Activated effector memory CD4-positive, alpha-beta T cell treated with Interleukin-2 at 50 U/mL for 16 hours (primary cell): Measurements from ENCODE around the gene ZNF521.

Experiments
- DNase-seq: peaks from one replicate; pipeline ENCODE4 v3.0.0-alpha.2; 2020

ZNF521 gene

DNA sequence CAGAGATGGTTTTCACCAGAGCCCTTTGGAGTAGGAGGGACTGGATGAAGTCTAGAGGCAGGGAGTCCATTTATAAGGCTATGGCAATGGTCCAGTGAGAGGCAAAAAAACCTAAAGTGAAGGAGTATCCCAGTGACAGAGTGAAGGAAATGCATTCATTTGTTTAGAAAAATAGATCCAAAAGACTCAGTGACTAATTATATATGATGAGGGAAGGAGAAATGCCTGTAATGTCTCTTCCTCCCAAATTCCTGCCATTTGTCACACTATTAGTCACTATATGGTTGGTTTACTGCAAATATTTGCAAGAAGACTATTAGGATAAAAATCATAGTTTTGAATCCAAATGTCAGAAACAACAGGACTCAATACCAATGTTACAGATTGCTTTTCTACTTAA lies 104.2 kb downstream of the ZNF521 start:
- no peak for DNase-seq

DNA sequence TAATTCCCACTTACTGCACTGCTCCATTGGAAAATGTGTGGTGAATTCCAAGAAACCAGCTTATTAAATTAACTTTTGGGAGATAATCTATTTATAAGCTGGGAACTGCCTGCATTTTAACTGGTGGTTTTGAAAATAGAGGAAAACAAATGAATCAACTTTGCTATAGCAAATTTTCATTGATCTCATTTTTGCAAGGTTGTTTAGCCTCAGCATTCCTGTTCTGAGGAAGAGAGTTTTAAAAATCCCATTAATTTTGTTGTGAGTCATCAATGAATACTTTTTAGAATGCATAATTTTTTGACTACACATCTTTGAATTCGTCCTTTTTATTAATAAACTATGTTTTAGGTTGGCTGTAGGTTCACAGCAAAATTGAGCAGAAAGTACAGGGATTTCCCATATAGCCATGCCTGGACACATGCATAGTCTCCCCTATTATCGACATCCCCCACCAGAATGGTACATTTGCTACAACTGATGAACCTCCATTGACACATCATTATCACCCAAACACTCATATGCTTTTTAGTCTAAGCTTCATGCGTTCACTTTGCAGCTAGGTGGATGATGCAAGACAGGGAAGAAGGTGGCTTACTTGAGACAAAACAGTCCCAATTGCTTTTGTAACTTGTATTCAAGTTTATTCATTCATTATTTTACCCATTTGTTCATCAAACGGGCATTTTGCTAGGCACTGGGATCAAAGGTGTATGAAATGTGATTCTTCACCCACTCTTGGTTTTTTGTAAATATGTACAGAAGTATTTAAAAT lies 106.9 kb downstream of the ZNF521 start:
- no peak for DNase-seq

DNA sequence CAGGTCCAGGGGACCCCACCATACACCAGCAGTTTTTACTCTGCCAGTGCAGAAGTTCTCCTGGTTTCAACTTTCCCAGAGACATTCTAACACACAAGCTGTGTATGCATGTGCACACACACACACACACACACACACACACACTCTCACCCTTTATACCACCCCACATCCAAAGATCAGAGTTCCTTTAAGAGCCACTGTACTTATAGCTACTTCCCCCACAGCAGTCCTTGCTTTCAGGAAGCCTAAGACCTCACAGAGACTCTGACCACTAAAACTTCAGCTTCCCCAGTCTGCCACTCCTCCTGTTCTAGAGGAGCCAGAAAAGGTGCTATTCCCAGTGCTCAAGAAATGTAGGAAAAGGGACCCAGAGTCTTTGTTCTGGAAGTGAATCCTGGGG lies 107.8 kb downstream of the ZNF521 start:
- no peak for DNase-seq

DNA sequence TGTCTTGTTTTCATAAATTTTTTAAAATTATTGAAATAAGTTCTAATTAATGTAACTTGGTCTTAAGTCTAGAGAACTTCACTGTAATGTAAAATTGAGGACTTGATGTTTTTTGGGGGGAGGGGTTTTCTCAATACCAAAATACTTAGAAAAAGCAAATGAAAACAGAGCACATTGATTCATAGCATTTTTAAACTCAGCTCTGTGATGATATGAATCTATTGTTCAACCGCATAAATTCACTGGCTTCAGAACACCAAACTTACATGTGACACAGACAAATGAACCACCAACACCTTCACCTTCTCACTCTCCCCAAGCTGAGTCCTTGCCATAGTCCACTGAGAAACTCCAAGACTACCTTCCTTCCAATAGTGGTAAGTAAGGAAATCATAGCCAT lies 108.2 kb downstream of the ZNF521 start:
- no peak for DNase-seq

DNA sequence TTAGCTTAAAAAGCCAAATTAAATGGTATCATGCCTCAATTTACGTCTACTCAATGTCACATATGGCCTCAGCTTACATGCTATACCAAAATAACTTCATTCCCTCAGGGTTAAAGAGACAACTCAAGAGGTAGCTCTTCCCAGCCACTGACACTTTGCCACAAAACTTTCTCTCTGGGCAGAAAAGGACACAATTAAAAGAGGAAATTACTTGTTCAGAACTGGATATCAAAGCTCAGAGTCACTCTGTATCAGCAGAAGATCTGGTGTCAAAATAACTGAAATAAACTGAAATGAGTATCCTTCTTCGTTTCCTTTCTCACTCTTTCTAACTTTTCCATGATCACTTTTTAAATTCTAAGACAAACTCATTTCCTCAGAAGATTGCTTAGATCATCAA lies 108.7 kb downstream of the ZNF521 start:
- no peak for DNase-seq

DNA sequence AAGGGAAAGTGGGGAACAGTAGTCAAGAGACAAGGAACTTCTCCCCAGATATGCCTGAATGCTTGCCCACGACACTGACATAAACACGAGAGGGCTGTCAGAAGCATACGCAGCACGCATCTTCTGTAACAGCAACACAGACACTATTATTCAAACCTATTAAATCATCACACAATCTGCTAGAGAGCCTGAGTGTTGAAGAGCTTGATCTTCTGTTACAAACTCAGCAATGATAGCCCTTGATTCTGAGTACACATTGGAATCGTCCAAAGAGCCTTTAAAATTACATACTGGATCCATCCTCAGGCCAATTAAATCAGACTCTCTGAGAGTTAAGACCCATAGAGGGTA lies 111.6 kb downstream of the ZNF521 start:
- no peak for DNase-seq

DNA sequence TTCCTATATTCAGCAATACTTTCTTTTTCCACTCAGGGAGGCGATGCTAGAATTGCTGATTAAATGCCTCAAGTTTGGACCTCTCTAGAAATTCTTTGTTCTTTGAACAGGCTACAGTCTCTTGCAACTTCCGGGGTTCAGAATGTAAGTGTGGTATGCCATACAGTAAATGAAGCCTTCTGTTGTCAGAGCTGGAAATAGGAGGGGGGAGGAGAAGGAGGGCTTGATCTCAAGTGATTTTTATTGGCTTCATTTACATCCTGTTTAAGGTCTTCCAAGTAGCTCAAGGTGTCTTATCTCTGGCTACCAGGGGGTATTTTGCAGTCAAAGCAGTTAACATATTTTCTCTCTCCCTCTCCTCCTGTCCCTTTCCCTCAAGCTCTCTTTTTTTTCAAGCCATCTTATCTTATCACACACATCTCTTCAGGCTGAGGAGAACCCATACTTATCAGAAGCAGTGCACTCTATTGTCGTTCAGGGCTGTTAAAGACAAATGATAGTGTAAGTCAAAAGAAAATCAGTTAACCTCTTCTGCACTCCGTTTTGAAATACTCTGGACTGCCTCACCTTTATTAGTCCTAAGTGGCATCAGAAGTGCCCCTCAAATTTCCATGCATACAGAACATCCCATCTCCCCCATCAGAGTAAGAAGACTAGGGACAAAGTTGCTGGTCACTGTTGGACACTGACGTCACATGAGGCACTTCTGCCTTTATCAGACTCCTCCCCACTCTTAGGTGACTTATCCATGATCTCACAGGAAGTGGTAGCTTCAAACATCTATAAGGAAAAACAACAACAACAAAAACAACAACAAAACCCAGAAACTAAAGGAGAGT lies 112.2 kb downstream of the ZNF521 start:
- DNase-seq, result no peak

DNA sequence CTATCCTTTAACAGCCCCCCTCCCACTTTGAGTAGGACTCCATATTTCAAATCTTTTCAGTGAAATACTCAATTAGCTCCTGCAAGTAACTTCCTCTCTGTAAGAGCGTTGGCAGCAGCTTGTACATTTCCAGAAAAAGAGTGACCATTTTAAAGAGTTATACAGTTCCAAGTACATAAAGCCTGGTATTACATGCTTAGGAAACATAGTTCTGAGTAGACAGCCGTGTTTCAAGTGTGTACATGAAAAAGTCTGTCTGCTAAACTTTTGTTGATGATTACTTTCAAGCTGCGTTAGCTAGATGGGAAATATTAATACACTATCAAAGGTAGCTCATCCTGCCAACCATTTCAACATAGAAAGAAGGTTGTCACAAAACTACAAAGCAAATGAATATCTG lies 112.8 kb downstream of the ZNF521 start:
- DNase-seq, result no peak

DNA sequence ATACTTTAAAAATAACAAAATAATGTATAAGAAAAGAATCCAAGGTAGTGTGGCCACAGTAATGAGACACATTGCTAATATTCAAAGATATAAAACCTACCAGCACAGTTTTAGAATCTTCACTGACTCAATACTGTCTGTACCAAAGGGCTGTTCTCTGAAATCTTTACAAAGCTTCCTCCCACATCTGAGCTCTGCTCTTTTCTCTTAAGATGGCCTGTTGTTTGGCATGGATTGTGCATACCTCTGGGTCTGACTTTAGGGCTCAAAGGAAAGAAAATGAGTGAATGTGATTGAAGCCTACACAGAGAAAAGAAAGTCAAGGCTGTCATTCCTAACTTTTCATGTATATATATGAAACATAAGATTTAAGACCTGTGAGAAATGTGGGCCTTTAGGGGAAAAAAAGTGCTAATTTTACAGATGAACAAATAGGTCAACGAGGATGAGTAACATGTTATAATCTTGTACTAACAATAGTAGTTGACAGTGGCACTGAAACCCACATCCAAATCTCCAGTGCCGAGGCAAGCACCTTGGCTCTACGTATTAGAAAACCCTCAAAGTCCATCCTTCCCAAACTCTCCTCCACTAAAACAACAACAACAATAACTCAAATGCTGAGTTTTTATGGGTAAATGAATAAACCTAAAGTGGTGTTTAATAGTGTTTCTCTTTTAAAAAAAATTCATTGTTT lies 114.2 kb downstream of the ZNF521 start:
- no peak for DNase-seq

DNA sequence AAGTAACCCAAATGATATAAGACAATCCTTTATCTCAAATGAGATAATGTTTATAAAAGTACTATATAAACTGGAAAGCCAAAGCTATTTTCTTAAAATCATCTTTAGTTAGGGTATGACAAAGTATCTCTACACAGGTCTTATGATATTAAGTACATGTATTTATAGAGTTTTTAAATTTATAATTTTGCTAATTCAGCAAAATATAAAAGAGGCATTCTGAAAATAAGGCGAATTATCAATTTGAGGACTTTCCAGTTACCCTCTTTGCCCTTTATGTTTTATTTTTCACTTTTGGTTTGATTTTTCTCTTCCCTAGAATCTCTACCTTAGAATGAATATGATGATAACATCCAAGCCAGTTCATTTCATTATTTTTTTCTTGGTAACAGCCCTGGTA lies 115.2 kb downstream of the ZNF521 start:
- no peak for DNase-seq

DNA sequence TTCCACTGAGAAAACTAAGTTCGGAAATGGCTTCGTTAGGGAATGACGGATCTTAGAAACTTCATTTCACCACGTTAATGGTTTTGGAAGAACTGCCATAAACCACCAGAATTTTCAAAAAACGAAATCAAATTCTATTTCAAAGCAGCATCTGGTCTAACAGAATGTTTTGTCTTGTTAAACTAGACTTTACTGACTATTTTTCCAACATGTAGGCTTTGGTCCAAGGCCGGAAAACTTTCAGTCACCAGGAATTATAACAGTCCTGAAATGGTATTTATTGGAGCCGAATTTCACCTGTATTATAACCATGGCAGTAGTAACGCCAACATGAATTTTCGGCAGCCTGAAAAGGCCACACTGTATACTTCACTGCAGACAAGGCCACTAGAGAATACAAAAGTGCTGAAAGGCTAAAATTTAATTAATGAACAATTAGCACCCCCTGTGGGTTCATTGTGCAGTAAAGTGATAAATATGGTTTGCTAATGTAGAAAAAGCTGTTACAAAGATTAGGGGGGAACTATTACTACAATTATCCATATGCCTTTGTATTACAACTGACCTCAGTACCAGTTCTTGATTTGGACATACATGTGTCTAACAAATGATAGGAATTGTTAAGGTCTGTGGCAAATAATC lies 116.4 kb downstream of the ZNF521 start:
- no peak for DNase-seq

DNA sequence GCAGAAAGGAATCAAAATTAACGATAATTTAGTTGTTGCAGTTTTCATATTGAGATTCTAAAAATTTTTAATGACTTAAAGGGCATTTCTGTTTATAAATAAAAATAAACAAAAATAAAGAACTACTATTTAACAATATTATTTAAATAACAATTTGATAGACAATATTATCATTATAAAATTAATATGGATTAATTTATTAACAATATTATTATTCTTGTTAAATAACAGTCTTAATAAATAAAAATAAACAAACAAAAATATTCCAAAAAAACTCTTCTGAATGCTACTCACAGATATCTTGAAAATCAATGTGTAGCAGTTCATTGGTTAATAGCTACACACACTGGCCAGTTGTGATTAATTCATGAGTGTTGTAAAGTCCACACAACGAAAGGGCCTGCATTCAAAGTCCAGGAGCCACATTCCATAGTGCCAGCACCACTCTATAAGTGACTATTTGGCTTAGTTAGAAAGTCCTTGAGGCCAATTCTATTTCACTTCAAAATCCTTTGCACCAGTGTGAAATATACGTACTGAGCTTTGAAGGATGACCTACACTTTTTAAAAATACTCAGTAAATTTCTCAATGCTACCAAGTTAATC lies 117.1 kb downstream of the ZNF521 start:
- DNase-seq, result no peak

DNA sequence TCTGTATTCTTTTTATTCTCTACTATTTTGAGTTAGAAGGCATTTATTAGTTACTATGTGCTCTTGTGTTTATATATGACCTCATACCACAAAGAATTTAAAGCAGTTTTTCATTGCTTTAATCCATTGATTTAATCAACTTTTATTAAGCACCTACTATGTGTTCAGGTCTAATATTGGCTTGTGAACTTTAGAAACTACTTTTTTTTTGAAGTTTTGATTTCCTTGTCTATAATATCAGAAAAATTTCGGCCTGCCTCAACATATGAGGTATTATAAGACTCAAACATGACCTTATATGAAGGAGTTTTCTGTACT lies 117.7 kb downstream of the ZNF521 start:
- DNase-seq, result no peak

DNA sequence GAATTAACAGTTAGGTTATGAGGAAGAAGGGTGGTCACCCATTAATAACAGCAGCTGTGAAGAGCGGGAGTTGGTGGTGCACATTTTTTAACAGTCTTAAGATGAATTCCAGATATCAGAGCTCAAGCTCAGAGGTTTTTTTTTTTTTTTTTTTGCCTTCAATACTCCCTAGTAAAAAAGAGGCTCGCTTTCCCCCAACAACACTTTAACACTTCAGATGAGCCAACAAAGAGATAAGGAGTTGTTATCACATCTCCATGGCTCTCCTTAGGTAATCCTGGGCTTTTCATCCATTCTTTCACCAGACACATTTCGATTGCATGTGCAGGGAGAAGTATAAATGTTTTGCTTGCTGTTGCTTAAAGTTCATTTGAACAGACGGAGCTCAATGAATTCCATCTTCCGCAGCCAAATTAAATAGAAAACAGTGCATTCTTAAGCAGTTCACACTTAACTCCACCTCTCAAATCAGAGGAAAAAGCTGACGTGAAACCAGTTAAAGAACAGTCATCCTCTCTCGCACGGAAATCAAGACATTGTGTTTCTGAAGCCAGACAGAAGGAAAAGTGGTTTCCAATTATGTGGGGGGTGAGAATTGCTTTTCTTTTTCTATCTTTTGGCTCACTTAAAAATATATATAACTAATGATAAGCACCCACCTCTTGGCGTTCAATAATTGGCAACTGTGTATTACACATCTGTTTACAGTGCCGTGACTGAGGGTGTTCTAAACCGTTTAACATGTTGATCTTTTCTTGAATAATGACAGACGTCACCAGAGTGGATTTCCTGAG lies 118.2 kb downstream of the ZNF521 start:
- no peak for DNase-seq

DNA sequence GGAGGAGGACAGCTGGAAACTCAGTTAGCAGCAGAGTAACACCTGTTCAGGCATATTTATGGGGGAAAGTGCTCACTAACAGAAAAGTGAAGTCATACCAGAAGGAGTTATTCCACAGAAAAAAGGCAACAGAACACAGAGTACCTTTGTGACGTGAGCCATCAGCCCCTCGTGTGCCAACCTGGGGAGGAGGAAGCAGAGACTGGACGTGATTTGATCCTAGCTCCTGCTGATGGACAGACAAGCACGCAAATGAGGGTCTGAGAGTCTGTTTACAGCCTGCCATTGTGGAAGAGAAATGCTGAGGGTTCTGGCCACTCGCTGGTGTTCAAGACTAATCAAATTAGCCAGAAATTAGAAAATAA lies 120.7 kb downstream of the ZNF521 start:
- no peak for DNase-seq

DNA sequence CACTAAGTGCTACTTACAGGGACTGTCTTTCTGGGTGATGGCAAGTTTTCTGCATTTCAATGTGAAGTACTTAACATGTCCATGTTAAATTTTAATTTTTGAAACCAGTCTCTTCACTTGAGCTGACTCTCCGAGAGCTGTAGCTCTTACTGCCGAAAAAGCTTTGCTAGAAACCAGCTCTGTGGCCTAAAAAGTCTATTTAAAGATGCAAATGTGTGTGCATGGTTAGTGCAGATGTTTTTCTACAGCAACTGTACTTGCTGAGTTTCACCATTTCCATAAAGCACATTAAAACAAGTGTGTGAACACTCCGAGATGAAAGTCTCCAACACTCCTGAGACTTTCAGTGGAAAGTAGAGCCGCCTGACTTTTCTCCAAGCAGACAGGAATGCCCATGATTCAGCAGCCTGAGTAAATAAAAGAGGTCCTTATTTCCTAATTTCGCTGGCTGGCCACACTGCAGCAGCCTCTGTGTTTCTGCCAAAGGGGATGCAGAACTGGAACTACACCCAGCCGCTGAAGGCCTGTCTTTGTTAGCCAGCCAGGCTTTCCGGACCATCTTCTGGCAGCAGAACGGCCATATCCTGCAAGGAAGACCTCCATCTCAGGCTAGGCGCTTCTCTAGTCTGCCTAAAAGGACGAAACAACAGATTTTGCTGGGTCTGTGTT lies 121.2 kb downstream of the ZNF521 start:
- DNase-seq, result no peak

DNA sequence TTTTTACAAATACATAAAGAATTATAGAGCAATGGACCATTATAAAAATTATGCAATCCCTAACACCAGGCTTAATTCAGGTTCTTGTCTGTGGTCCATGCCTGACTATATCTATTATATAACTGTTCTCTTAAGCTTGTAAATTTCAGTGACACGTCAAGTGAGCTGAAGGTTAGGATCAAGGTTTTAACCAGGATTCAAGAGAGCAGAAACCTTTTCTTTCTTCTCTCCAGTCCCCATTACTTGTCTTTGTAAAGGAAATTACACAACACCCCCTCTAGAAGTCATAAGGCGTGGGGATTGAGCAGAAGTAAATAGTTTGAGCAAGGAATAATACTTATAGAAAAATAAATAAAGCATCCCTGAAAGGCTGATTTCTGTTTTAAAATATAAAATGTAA lies 122.0 kb downstream of the ZNF521 start:
- DNase-seq, result no peak

DNA sequence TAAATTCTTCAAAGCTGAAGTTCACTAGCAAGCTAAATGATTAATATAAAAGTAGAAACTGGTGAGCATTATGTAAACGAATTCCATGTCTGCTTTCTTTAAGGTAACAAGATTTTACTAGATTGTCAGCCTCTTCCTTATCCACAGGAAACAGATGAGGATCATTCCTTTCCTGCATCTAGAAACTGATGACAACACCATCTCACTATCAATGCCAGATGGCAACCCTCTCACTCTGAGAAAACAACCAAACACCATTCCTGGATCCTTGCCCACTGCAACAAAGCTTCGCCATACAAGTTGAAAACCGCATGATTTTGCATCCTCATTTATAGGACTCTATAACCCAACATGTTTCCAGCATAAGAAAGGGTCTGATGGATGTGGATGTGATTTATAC lies 122.9 kb downstream of the ZNF521 start:
- DNase-seq, result no peak

DNA sequence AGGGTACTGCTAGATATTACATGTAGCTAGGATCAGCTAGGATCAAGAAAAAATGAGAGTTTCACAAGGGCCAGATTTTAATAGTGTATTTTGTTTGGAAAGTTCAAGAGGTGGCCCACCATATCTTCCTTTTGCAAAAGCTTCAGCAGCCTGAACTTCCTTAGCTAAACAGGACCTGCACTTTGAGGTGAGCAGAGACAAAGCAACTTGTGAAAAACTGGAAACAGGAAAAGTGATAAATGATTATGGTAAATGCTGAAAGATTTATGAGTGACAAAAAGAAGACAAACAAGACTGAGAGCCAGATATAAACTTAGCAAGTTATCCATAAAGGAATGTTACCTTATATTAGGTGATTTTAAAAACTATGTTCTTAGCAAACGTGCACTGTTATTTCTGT lies 123.6 kb downstream of the ZNF521 start:
- no peak for DNase-seq

DNA sequence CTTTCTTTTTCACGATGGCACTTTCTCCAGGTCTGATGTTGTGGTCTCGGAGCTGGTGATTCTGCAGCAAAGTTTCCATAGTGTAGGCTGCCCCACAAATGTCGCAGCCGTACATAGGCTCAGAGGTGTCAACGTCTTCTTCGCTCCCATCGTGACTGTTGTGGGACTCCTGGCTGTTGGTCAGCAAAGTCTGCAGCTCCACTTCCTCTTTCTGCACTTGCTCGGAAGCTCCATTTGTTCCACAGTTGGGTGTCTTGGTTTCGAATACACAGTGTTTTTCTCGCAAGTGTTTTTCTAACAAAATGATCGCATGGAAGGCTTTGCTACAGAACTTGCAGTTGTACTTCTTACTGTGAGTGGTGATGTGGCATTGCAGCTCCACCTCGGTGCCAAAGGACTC lies 126.8 kb downstream of the ZNF521 start:
- DNase-seq, result no peak
